GM21390 (cell line): ENCODE data around the gene GALT.

Experiments used
- ATAC-seq: cut with Tn5 transposase; IDR thresholded peaks from one replicate; pipeline ENCODE4 v1.9.1; 2021; ENCODE audit not compliant: unreplicated experiment

Gene GALT

DNA sequence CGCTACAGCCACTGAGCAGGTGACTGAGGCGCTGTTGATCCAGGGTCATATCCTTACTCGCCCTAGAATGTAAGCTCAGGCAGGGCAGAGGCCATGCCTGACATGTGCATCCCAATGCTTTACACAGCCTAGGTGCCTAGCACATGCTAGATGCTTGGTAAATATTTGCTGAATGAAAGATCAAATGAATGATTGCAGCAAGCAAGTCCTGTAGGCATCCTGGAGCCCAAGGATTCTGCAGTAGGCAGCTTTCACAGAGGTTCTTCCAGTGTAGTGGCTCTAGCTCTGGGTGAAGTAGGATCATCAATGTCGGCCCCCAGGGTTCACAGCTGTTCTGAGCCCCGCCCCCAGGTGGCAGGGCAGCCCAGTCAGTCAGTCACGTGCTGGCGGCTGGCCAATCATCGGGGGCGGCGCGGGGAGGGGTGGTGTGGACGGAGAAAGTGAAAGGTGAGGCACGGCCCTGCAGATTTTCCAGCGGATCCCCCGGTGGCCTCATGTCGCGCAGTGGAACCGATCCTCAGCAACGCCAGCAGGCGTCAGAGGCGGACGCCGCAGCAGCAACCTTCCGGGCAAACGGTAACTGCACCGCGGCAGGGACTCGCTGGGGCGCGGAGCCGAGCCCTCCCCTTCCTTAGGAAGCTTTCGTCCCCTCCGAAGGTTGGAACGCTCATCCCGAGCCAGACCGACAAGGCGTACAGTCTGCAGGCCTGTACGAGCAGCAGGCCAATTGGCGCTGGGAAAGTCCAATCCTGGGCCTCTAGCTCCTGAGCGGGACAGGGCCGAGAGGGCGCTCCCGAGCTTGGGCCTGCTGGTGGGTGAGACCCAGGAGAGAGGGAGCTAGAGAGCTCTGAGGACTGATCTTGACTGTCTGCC is at the start of gene GALT:
Gene GALT (plus strand): TSS at position 465 of the 873 bp plus-strand sequence. CDS start 30 bp downstream, at position 495.
- peak; percentile 81 for ATAC-seq

DNA sequence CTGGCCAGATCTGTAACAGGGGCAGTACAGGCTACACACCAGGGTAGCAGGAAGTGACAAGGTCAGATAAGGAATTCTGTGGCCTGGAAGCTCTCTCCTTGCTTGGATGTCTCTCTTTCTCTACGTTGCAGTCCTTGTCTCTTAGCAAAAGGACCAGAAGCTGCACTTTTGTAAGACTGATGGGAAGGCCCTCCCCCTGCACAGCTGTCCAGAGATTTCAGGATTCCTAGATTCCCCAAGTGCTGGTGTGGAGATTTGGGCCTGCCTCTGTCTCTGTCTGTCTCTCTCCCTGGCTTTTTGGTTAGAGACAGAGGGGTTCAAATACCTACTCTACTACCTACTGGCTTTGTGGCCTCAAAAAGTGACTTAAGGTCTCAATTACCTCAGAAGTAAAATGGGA is 46.9 kb upstream of the GALT start:
- no peak for ATAC-seq

DNA sequence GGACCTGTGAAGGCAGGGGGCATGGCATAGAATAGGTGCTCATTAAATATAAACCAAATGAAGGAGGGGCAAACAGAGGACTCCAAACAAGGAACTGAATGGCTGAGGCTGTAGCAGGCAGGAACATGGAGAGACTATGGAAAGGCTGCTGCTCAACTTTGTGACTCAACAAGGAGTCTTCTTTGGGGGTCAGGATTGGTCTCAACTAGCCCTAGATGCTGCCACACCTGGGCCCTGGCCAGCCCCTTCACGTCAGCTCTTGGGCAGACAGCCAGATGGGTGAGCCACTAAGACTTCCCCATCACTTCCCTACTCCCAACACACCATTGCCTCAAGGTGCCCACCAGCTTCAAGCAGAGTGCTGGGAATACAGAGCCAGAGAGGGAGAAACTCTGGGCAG is 45.6 kb upstream of the GALT start:
- ATAC-seq: no peak

DNA sequence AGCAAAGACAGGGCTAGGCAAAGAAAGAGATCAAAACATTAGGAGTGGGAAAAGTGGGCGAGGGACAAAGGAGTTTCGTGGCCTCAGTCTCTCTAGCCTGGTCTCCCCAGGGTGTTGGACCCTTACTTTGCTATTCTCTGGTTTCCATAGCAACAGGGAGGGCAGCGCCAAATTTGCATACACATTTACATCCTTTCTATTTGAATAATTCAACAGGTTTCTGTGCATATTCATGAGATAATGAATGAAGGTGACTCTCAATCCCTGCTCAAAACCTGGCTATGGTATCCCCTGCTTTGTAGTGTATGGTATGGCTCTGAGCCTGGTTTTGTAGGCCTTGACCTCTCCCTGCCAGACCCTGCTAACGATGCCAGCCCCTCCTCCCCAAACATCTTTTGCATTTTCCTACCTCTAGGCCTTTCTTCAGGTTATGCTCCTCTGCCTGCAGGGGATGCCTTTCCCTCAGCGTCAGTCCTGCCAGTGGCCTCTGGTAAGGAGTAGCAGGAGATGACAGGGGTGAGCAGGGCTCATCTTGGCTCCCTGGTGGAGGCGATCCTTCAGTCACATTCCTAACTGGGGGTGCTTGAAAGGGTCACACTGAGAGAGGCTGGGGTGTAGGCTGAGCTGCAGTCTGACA is 44.4 kb upstream of the GALT start:
- no peak for ATAC-seq

DNA sequence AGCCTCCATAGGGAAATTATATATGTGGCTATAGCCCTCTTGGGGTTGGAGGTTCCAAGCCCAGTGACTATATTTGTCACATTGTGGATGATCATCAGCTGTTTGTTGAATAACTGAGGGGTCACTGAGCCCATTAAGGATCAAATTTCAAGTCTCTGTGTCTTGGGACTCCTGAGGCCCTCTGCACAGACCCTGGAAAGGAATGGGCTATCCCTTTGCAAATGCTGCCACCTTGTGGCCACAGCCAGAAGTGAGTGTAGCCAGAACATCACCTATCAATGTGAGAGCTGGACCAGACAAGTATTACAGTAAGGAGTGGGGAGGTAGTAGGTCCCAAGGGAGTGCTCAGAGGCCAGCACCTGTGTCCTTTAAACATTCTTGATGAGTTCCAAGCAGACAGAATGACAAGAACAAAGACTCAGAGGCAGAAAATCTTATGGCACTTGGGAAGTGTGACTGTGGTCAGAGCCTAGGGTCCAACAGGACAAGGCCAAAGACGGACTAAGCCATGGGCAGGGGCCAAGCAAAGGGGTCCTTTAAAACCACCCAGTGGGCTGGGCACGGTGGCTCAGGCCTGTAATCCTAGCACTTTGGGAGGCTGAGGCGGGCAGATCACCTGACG is 42.8 kb upstream of the GALT start:
- ATAC-seq: no peak

DNA sequence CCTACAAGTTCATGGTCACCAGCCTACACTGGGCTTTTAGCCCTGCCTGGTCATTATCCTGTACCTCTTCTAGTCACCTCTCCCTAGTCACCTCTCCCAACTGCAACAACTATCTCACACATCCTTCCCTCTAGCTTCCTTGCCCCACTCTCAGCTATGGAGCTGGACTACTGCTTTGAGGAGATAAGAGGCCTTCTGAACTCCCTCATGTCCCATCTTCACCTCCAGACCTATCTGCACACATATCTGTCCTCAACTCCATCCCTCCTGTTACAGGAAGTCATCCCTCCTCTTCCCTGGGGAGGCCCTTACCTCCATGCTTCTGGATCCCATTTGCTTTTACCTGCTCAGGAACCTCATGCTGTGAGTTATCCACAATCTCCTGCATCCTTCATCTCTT is 40.3 kb upstream of the GALT start:
- ATAC-seq: no peak

DNA sequence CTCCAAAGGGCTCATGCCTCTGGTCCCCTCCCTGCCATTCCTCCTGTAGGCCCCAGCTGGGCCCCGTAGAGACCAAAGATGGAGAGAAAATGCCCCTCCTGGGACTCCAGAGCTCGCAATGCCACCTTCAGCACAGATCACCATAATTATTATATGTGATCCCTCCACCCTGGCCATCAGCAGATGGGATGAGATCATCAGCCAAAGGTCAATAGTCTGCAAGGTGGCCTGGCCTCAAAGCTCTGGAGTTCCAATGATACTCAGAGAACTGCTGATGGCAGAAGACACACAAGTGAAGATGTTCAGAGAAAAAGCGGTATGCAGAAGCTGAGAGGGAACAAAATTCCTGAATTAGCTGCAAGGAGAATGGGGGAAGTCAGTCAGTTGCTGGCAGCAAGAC is 39.6 kb upstream of the GALT start:
- ATAC-seq: no peak

GRCh38 chr9:34607331-34607730 is 39.1 kb upstream of the GALT start:
- ATAC-seq: no peak

DNA sequence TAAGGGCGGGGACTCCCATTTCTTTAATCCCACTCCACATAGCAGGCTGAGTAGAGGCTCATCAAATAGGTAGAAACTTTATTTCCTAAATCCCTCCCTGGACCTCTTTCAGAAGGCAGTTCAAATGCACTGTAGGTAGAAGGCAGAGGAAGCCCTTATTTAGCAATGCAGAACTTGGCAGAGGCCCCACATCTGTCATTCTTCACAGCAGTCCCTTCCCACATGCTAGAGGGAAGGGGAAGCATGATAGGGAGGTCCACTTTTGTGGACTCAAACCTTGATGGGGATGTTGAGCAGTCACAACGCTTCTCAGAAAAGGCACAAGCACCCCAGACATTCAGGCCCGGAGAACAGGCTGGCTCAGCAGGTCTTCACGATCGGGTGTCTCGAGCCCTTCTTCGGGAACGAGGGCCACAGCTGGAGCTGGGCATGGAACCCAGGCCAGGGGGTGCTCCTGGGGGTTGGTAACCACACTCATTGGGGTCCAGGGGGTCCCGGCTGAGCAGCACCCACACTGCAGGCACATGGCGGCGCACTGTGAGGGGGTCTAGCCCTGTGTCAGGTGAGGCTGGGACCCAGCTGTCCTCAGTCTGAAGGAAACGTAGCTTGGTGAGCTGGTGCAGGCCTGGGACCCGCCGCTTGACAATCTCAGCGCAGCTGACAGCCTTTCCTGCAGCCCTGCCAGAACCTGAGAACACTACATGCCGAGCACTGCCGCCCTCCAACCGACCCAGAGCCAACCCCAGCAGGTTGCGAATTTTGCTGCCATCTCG is 35.9 kb upstream of the GALT start:
- ATAC-seq: no peak

GRCh38 chr9:34611251-34611810 is 35.1 kb upstream of the GALT start:
- ATAC-seq: peak; percentile 12

DNA sequence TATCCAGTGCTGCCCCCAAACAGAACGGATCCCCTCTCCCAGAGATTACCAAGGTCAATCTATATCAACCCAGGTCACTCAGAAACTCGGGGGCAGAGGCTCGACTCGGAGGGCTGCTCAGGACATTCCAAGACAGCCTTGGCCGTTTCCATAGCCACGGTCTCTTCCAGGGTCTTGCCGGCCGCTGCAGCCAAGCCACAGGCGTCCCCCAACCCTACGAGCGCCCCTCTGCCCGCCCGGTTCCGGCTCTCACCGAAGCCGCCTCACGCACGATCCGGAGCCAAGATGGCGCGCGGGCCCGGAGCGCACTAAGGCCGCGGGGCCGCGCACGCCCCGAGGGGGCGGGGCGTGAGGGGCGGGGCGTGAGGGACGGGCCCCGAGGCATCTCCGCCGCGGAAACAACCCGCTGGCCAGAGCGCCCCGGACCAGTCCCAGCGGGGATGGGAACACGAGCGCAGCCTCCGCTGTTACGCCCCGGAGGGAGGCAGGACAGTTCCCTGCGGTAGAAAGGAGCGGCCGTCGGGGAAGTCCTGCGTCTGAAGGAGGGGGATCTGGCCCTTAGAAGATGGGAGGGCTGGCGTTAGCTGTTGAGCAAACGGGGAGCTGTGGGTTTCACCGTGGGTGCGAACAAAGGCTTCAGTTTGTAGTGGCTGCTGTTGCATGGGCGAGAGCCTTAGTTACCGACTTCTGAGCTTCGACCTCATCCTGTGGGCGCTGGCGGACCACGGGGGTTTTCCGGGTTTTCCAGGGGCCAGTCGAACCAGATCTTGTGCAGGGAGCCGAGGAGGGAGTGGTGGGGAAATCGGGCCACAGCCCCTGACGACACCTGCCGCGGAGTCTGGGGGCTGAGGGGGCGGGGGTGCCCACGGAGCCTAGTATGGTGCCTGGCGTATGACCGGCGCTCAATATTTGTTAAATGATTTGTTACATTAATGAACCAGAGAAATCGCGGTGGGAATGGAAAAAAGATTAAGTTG is 34.4 kb upstream of the GALT start, which contains the start of gene RPP25L:
Gene RPP25L (minus strand): TSS at position 287 of the 977 bp plus-strand sequence. CDS start 801 bp downstream, outside the sequence.
- peak; percentile 87 for ATAC-seq

DNA sequence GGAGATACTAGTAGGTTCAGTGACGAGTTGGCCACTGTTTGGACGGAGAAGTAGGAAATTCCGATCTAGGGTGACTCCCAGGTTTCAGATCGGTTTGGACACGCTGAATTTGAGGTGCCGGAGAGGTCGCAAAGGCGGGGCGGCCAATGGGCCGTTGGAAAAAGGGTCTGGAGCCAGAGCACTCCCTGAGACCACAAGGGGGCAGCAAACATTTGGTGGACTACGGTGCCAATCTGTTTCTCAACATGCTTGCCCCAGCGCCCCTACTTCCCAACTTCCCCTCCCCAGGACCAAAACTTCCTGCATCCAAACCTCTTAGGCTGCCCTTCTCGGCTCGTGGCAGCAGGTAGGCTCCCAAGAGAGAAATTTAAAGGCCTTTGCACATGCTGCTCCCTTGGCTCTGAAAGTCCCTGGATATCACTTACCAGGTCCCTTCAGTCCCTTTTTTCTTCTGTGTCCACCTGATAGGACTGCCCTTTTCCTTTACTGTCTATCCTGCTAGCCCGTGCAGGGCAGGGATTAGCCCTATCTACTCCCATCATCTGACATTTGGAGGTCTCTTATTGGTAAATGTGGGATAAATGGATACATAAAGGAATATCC is 33.6 kb upstream of the GALT start:
- no peak for ATAC-seq

- ATAC-seq: no peak
These were observed 31.3 kb upstream of the GALT start for GRCh38 chr9:34615132-34615531.

GRCh38 chr9:34620061-34620994 is 26.1 kb upstream of the GALT start, which contains the start of gene DCTN3:
TSS of gene DCTN3 (minus strand) at chr9:34620495. CDS start at chr9:34620464, 31 bp downstream.
- ATAC-seq: peak; percentile 100

- no peak for ATAC-seq
These were observed 22.9 kb upstream of the GALT start for GRCh38 chr9:34623374-34624235.

DNA sequence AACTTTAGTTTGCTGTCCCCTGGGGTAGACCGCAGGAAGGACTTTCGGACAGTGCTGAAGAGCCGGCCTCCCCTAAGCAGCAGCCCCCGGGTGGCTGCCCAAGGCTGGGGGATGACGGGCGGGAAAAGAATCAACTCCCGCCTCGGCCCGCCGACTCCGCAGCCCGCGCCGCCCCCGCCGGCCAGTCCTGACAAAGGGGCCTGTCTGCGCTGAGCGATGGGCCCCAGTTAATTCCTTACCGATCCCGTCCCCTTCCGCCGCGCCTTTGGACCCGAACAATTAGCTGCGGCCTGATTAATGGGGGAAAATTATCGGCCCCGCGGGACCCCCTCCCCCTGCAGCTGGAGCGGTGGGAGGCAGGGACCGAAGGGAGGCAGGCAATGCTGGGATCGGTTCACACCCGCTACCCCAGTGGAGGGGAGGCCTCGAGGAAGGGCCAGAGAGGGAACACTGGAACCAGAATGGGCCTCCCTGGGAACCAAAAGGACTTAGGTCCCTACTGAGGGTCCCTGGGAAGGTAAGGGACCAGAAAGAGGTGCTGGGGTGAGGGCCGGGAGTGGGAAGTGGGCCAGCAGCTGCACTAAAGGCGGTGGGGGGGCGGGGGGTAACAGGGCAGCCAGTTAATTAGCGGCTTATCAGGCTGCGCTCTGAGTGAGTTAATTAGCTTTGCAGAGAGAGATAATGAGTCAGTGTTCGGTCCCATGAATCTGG is 21.8 kb upstream of the GALT start:
- ATAC-seq: no peak

- ATAC-seq: no peak
These were observed 21.3 kb upstream of the GALT start for GRCh38 chr9:34625186-34625486.
